Kidney (tissue), 14 donors: Measurements from ENCODE around the gene CRYM. TPM values are rescaled to one million over a fixed set of nuclear protein-coding genes. Genes with fewer than 3 reads are reported as not detected.
"Not testable (repeated sequence)": the region's sequence is repeated elsewhere in the genome, so short reads cannot be mapped to it uniquely, and the experiment has no call there.

ENCODE experiments used
- DNase-seq, 5 donors: peaks; one replicate each; pipeline ENCODE4 v3.0.0-alpha.2; 2013 to 2020
- FAIRE-seq: peaks from 2 replicates; lab custom pipeline; 2012; peaks lifted over from hg19 to GRCh38; lab: Jason Lieb, UNC
- H3K27ac ChIP-seq, 2 donors: one replicate each; pipeline ENCODE4 v1.7.0; 2013; ENCODE audit warnings: low read depth in 2 of 2, low read length in 2 of 2, inconsistent platforms in 1 of 2
- H3K27me3 ChIP-seq: one replicate; pipeline ENCODE4 v1.7.1; 2013; ENCODE audit warnings: low read length, inconsistent platforms; ENCODE audit not compliant: control insufficient read depth, insufficient read depth
- H3K36me3 ChIP-seq, 3 donors: one replicate each; pipeline versions ENCODE4 v1.7.0 to v1.7.1; 2013; ENCODE audit warnings: low read length in 3 of 3, control low read depth in 1 of 3, inconsistent platforms in 1 of 3; ENCODE audit not compliant: insufficient read depth in 3 of 3, control insufficient read depth in 2 of 3
- H3K4me1 ChIP-seq, 3 donors: one replicate each; pipeline versions ENCODE4 v1.7.0 to v1.7.1; 2013; ENCODE audit warnings: low read length in 3 of 3, inconsistent platforms in 1 of 3, low read depth in 1 of 3; ENCODE audit not compliant: control insufficient read depth in 2 of 3, insufficient read depth in 2 of 3
- H3K4me3 ChIP-seq, 3 donors: one replicate each; pipeline versions ENCODE4 v1.7.0 to v1.8.1; 2013; ENCODE audit warnings: low read length in 3 of 3, control low read depth in 1 of 3, inconsistent platforms in 1 of 3
- H3K9ac ChIP-seq, 3 donors: one replicate each; pipeline versions ENCODE4 v1.7.0 to v1.7.1; 2013; ENCODE audit warnings: low read length in 3 of 3, control low read depth in 1 of 3, inconsistent platforms in 1 of 3
- H3K9me3 ChIP-seq, 3 donors: one replicate each; pipeline versions ENCODE4 v1.7.0 to v1.7.1; 2013; ENCODE audit warnings: low read length in 3 of 3, control low read depth in 1 of 3, inconsistent platforms in 1 of 3; ENCODE audit not compliant: control insufficient read depth in 2 of 3, insufficient read depth in 1 of 3
- CTCF ChIP-seq: IDR thresholded peaks from 3 replicates; pipeline ENCODE4 v1.5.1; 2012; ENCODE audit warnings: mild to moderate bottlenecking, moderate library complexity, borderline replicate concordance; ENCODE audit not compliant: insufficient read depth; ENCODE audit errors: extremely low read depth
- intact Hi-C: fragments of 100-400 bp; cut with DNase I; formaldehyde crosslinking; loops from one replicate; pipeline ENCODE4 v1.11.1; 2022
- polyA plus RNA-seq: library from polyadenylated mRNA; stranded (reverse); fragments of 350-450 nt; fragmentation: Illumina TruSeq; extraction: RNeasy Lipid Tissue Mini Kit (QIAGEN cat#74804); gene quantifications from one replicate; pipeline ENCODE4 v1.2.3, GENCODE V29; 2014; ENCODE audit warnings: low read depth, low replicate concordance; ENCODE audit not compliant: insufficient read depth
- total RNA-seq: library from RNA; stranded (reverse); fragmentation: NEBNext Ultra II Directional; extraction: Animal tissue kit (Norgen Biotek cat#: 25700); gene quantifications from one replicate; pipeline ENCODE4 v1.2.1, GENCODE V29; 2021
- donor health status: control.
- donor health status: control.
- donor health status: control.
- donor health status: control.
- donor health status: control.
- donor health status: DM: yes; HTN: yes; CAD: no.
- donor health status: Normal renal cell carcinoma (clear cell type).

CRYM gene
- total and polyA plus RNA-seq, 2 donors from 2014 or later = 5.8 to 80.9 TPM

- H3K4me1 ChIP-seq = peaks cover 0 to 4% (median 3%) of the 10 kb centered on the region in 3 donors
- DNase-seq (no peak), FAIRE-seq (no peak)
- H3K27ac ChIP-seq = no peak overlapping the region
- H3K27me3 ChIP-seq = peaks cover 2% of the 10 kb centered on the region
- no peaks in the 10 kb centered on the region for H3K36me3 ChIP-seq
- no peak overlapping the region for H3K9ac ChIP-seq
- H3K4me3 ChIP-seq = no peak overlapping the region
- TF ChIP-seq CTCF = no peak
- intact Hi-C loops = no loop called here
- H3K9me3 ChIP-seq = no peaks in the 10 kb centered on the region
Observed at GRCh38 chr16:21275529-21275928, 2.6 kb downstream of the CRYM start.

GRCh38 chr16:21274172-21274726 is 3.8 kb downstream of the CRYM start:
- Histone ChIP-seq H3K9me3 (no peaks in the 10 kb centered on the region), H3K9ac (no peak overlapping the region), H3K4me3 (no peak overlapping the region), H3K36me3 (no peaks in the 10 kb centered on the region), H3K27ac (no peak overlapping the region), H3K27me3 (peaks cover 2% of the 10 kb centered on the region), H3K4me1 (peaks cover 0 to 4% (median 3%) of the 10 kb centered on the region in 3 donors)
- FAIRE-seq (no peak), DNase-seq (peak in 1 of 5 donors; percentile 40)
- no peak for TF ChIP-seq CTCF
- intact Hi-C loops = no loop called here

GRCh38 chr16:21272763-21273162 is 5.3 kb downstream of the CRYM start:
- H3K9ac ChIP-seq, H3K36me3 ChIP-seq, H3K9me3 ChIP-seq, DNase-seq, H3K27me3 ChIP-seq, FAIRE-seq, intact Hi-C loops, H3K4me1 ChIP-seq, H3K4me3 ChIP-seq, H3K27ac ChIP-seq: not testable (repeated sequence)

DNA sequence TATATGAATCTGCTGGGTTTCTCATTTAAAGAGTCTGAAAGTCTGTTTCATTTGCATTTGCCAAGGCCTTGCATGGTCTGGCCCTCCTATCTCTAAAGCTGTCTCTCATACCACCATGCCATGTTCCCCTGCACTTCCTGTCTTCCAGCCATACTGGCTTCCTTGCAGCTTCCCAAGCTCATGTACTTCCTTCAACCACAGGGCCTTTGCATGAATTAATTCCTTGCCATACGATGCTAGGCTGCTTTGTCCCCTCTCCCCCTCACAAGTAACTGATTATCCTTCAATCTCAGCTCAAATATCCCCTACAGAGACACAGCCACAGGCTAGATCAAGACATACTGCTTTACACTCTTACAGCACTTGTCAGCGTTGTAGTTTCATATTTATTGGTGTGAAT is 5.8 kb downstream of the CRYM start:
- Histone ChIP-seq H3K4me1 (no peaks in the 10 kb centered on the region), H3K4me3 (no peak overlapping the region), H3K36me3 (no peaks in the 10 kb centered on the region), H3K9me3 (no peaks in the 10 kb centered on the region), H3K27me3 (no peaks in the 10 kb centered on the region), H3K27ac (no peak overlapping the region), H3K9ac (no peak overlapping the region)
- FAIRE-seq = no peak
- DNase-seq = no peak
- TF ChIP-seq CTCF = no peak
- intact Hi-C loops = no loop called here
